ENCODE data around the gene PSMG1.

- TF ChIP-seq CTCF (IDR thresholded peaks at IDR 0.05; ENCODE audit: low read depth, low read length) (no peak), POLR2A (IDR thresholded peaks at IDR 0.05; ENCODE audit: extremely low read depth, insufficient read length) (no peak), MAX (IDR thresholded peaks at IDR 0.05; ENCODE audit: low read depth, low read length) (no peak)
Observed at GRCh38 chr21:39150316-39150715, 32.9 kb downstream of the PSMG1 start.
